HEK293 (cell line): ENCODE data around the gene PAK1.

ENCODE experiments used
- CTCF ChIA-PET: fragments of 350-600 bp; formaldehyde crosslinking; extraction: SDS; loops from one replicate; lab custom pipeline; 2021; ENCODE audit warnings: antibody characterized with exemption; lab: Yijun Ruan, JAX
- POLR2A ChIA-PET: fragments of 300-600 bp; formaldehyde crosslinking; extraction: SDS; loops from one replicate; lab custom pipeline; 2020; ENCODE audit warnings: antibody characterized with exemption, inconsistent platforms; lab: Yijun Ruan, JAX
- H3K27ac ChIP-seq: fragments of 200-500 bp; sonication (Bioruptor generic); 2 replicates; pipeline ENCODE4 v1.5.1; 2014; ENCODE audit warnings: low read depth, low read length, control low read depth, inconsistent platforms; ENCODE audit errors: extremely low read depth
- H3K36me3 ChIP-seq, 2 experiments: fragments of 200-500 bp in 1 of 2; sonication (Bioruptor generic) in 1 of 2; 1 replicate in 1 of 2; 2 replicates in 1 of 2; pipeline ENCODE4 v1.5.1; 2014 to 2017; ENCODE audit warnings: inconsistent platforms in 2 of 2, low read length in 2 of 2; ENCODE audit not compliant: control insufficient read depth in 2 of 2, insufficient read depth in 1 of 2
- H3K4me1 ChIP-seq: fragments of 200-500 bp; sonication (Bioruptor generic); 2 replicates; pipeline ENCODE4 v1.5.1; 2014; ENCODE audit warnings: mild to moderate bottlenecking, low read length, inconsistent platforms; ENCODE audit not compliant: control insufficient read depth, insufficient read depth
- H3K4me3 ChIP-seq: 2 replicates; pipeline ENCODE4 v1.5.1; 2011; ENCODE audit warnings: low read depth, mild to moderate bottlenecking, control low read depth, low read length, moderate library complexity
- H3K9me3 ChIP-seq: fragments of 200-500 bp; sonication (Bioruptor generic); 2 replicates; pipeline ENCODE4 v1.5.1; 2014; ENCODE audit warnings: low read depth, low read length, inconsistent platforms; ENCODE audit not compliant: control insufficient read depth, insufficient read depth
- HIC1 ChIP-seq: fragments of 450-650 bp; formaldehyde crosslinking; IDR thresholded peaks from 2 replicates; pipeline ENCODE4 v1.5.1; 2016; ENCODE audit warnings: missing biosample characterization, missing genetic modification characterization
- HOXA7 ChIP-seq: sonication (generic); formaldehyde crosslinking; IDR thresholded peaks from 2 replicates; pipeline ENCODE4 v1.8.1; 2022; ENCODE audit warnings: missing genetic modification reagents, borderline replicate concordance
- HOXC10 ChIP-seq: sonication (generic); formaldehyde crosslinking; IDR thresholded peaks from 2 replicates; pipeline ENCODE4 v1.8.1; 2023; ENCODE audit warnings: mild to moderate bottlenecking, missing genetic modification reagents
- MEIS1 ChIP-seq: sonication (generic); formaldehyde crosslinking; IDR thresholded peaks from 2 replicates; pipeline ENCODE4 v1.8.1; 2022; ENCODE audit warnings: missing genetic modification reagents, mild to moderate bottlenecking, borderline replicate concordance
- OSR2 ChIP-seq: fragments of 450-650 bp; formaldehyde crosslinking; IDR thresholded peaks from 2 replicates; pipeline ENCODE4 v1.5.1; 2016; ENCODE audit warnings: missing biosample characterization, missing genetic modification characterization
- SCRT1 ChIP-seq: fragments of 450-650 bp; formaldehyde crosslinking; IDR thresholded peaks from 2 replicates; pipeline ENCODE4 v1.5.1; 2016; ENCODE audit warnings: missing biosample characterization, missing genetic modification characterization, borderline replicate concordance
- ZBTB1 ChIP-seq: fragments of 450-650 bp; formaldehyde crosslinking; IDR thresholded peaks from 2 replicates; pipeline ENCODE4 v1.5.1; 2016; ENCODE audit warnings: missing biosample characterization, missing genetic modification characterization
- ZNF140 ChIP-seq: fragments of 450-650 bp; formaldehyde crosslinking; IDR thresholded peaks from 2 replicates; pipeline ENCODE4 v1.5.1; 2016; ENCODE audit warnings: missing biosample characterization, missing genetic modification characterization
- ZNF248 ChIP-seq: fragments of 450-650 bp; formaldehyde crosslinking; IDR thresholded peaks from 2 replicates; pipeline ENCODE4 v1.5.1; 2017; ENCODE audit warnings: missing biosample characterization, missing genetic modification characterization
- ZNF341 ChIP-seq: fragments of 450-650 bp; formaldehyde crosslinking; IDR thresholded peaks from 2 replicates; pipeline ENCODE4; 2016; ENCODE audit warnings: low read depth, missing biosample characterization, missing genetic modification characterization
- ZNF366 ChIP-seq: fragments of 450-650 bp; formaldehyde crosslinking; conservative IDR thresholded peaks from 2 replicates; pipeline ENCODE4 v1.5.1; 2016; ENCODE audit warnings: missing biosample characterization, missing genetic modification characterization
- ZNF398 ChIP-seq: fragments of 450-650 bp; formaldehyde crosslinking; IDR thresholded peaks from 2 replicates; pipeline ENCODE4 v1.5.1; 2017; ENCODE audit warnings: missing biosample characterization, missing genetic modification characterization
- ZNF404 ChIP-seq: fragments of 450-650 bp; formaldehyde crosslinking; IDR thresholded peaks from 2 replicates; pipeline ENCODE4 v1.5.1; 2017; ENCODE audit warnings: missing biosample characterization, missing genetic modification characterization
- ZNF488 ChIP-seq: fragments of 450-650 bp; formaldehyde crosslinking; IDR thresholded peaks from 2 replicates; pipeline ENCODE4 v1.5.1; 2016; ENCODE audit warnings: missing biosample characterization, missing genetic modification characterization
- ZNF510 ChIP-seq: fragments of 450-650 bp; formaldehyde crosslinking; IDR thresholded peaks from 2 replicates; pipeline ENCODE4 v1.5.1; 2018; ENCODE audit warnings: mild to moderate bottlenecking, missing genetic modification characterization, missing biosample characterization; ENCODE audit not compliant: insufficient replicate concordance
- ZNF621 ChIP-seq: fragments of 450-650 bp; formaldehyde crosslinking; IDR thresholded peaks from 2 replicates; pipeline ENCODE4 v1.5.1; 2017; ENCODE audit warnings: missing biosample characterization, missing genetic modification characterization
- ZNF660 ChIP-seq: fragments of 450-650 bp; IDR thresholded peaks from 2 replicates; pipeline ENCODE4 v1.5.1; 2018; ENCODE audit warnings: missing biosample characterization, mild to moderate bottlenecking, missing genetic modification characterization
- ZNF701 ChIP-seq: fragments of 450-650 bp; formaldehyde crosslinking; IDR thresholded peaks from 2 replicates; pipeline ENCODE4 v1.5.1; 2016; ENCODE audit warnings: missing biosample characterization, missing genetic modification characterization
- ZNF776 ChIP-seq: fragments of 450-650 bp; formaldehyde crosslinking; IDR thresholded peaks from 2 replicates; pipeline ENCODE4 v1.5.0; 2017; ENCODE audit warnings: missing biosample characterization, missing genetic modification characterization, borderline replicate concordance
- TF ChIP-seq, protein P1 (sequence below): fragments of 450-650 bp; formaldehyde crosslinking; IDR thresholded peaks from 2 replicates; pipeline ENCODE4 v1.5.1; 2016; ENCODE audit warnings: missing biosample characterization, missing genetic modification characterization
- TF ChIP-seq, protein P2 (sequence below): fragments of 450-650 bp; formaldehyde crosslinking; IDR thresholded peaks from 2 replicates; pipeline ENCODE4 v1.5.1; 2016; ENCODE audit warnings: missing biosample characterization, missing genetic modification characterization
- TF ChIP-seq, protein P3 (sequence below): fragments of 450-650 bp; formaldehyde crosslinking; optimal IDR thresholded peaks from 2 replicates; pipeline ENCODE3; 2016; ENCODE audit warnings: missing biosample characterization, mild to moderate bottlenecking, missing genetic modification characterization

PAK1 gene

DNA sequence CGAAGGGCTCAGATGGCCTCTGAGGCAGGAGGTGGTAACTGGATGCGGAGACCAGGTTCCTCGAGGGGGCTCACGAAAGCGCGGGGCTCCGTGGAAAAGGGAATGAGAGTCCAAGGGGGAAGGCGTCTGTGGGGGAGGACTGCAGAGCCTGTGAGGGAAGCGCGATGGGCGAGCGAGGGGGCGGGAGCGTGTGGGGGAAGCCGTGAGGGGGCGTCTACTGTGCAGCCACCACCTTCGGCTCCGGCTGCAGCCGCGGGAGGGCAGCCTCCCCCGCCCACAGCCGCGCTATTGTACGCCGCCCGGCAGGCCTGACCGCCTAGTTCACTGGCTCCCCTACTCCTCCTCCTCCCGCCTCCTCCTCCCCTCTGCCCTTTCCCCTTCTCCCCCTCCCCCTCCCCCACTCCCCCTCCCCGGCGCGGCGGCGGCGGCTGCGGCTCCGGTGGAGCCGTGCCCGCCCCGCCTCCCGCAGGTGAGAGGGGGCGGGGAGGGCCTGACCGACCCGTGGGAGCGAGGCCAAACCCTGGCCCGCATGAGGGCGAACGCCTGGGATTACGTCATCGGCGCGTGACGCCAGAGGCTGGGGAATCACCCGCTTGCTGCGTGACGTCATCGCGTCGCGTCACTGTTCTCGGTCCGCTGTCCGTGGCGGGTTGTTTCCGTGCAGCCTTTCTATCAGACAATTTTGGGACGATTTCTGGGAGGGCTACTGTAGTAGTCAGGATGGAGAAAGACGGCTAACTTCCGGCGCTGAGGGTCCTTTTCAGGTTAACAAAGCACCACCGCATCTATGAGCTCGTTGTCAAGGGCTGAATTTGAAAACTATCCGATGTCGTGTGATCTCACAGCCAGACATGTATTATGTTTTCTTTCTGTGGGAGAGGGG, at the start of gene PAK1 (continued):
- TF ChIP-seq ZNF341 (tag by site-specific recombination) = peak; percentile 68
- TF ChIP-seq ZNF701 (tag by site-specific recombination) = no peak

DNA sequence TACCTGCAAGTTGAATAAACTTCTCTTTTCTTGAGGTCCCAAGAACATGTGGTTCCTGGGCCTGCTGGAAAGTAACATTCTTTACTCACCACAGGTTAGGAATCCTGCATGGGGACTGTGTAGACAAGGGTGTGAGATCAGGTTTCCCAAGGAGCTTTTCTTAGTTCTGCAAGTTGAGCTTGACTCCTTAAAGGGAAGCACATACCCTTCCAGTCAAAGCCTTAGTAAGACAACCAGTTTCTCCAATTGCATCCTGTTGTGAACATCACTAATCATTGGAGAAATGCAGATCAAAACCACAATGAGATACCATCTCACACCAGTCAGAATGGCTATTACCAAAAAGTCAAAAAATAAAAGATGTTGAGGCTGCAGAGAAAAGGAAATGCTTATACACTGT, 48.3 kb upstream of the PAK1 start:
- H3K9me3 ChIP-seq = no peaks in the 10 kb centered on the region
- CTCF ChIA-PET = interaction anchor here (0.9 kb wide), 1 partner anchor 395 kb away, joined by 3 read pairs; no protein-coding TSS in a partner anchor
- no peak overlapping the region for H3K27ac ChIP-seq
- H3K4me3 ChIP-seq = no peak overlapping the region
- POLR2A ChIA-PET = no interaction called here
- H3K36me3 ChIP-seq = no peaks in the 10 kb centered on the region; a peak in 1 of 3 replicates
- H3K4me1 ChIP-seq = no peaks in the 10 kb centered on the region
- TF ChIP-seq SCRT1 (tag by site-specific recombination) (no peak), ZNF660 (tag by site-specific recombination) (no peak), ZNF140 (tag by site-specific recombination) (no peak), OSR2 (tag by site-specific recombination) (no peak), ZBTB1 (tag by site-specific recombination) (no peak), ZNF776 (tag by site-specific recombination) (no peak), ZNF488 (tag by site-specific recombination) (no peak), HOXA7 (CRISPR knock-in tag) (no peak), ZNF248 (tag by site-specific recombination) (no peak), ZNF366 (no peak), HIC1 (tag by site-specific recombination) (no peak), ZNF404 (no peak), ZNF510 (tag by site-specific recombination) (no peak), ZNF621 (no peak), MEIS1 (CRISPR knock-in tag) (no peak), ZNF398 (tag by site-specific recombination) (no peak), HOXC10 (CRISPR knock-in tag) (no peak)
- TF ChIP-seq, protein P1, sequence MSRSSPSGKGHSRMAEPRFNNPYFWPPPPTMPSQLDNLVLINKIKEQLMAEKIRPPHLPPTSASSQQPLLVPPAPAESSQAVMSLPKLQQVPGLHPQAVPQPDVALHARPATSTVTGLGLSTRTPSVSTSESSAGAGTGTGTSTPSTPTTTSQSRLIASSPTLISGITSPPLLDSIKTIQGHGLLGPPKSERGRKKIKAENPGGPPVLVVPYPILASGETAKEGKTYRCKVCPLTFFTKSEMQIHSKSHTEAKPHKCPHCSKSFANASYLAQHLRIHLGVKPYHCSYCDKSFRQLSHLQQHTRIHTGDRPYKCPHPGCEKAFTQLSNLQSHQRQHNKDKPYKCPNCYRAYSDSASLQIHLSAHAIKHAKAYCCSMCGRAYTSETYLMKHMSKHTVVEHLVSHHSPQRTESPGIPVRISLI (tag by site-specific recombination) = no peak
- TF ChIP-seq, protein P2, sequence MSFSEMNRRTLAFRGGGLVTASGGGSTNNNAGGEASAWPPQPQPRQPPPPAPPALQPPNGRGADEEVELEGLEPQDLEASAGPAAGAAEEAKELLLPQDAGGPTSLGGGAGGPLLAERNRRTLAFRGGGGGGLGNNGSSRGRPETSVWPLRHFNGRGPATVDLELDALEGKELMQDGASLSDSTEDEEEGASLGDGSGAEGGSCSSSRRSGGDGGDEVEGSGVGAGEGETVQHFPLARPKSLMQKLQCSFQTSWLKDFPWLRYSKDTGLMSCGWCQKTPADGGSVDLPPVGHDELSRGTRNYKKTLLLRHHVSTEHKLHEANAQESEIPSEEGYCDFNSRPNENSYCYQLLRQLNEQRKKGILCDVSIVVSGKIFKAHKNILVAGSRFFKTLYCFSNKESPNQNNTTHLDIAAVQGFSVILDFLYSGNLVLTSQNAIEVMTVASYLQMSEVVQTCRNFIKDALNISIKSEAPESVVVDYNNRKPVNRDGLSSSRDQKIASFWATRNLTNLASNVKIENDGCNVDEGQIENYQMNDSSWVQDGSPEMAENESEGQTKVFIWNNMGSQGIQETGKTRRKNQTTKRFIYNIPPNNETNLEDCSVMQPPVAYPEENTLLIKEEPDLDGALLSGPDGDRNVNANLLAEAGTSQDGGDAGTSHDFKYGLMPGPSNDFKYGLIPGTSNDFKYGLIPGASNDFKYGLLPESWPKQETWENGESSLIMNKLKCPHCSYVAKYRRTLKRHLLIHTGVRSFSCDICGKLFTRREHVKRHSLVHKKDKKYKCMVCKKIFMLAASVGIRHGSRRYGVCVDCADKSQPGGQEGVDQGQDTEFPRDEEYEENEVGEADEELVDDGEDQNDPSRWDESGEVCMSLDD (tag by site-specific recombination) = no peak
- TF ChIP-seq, protein P3, sequence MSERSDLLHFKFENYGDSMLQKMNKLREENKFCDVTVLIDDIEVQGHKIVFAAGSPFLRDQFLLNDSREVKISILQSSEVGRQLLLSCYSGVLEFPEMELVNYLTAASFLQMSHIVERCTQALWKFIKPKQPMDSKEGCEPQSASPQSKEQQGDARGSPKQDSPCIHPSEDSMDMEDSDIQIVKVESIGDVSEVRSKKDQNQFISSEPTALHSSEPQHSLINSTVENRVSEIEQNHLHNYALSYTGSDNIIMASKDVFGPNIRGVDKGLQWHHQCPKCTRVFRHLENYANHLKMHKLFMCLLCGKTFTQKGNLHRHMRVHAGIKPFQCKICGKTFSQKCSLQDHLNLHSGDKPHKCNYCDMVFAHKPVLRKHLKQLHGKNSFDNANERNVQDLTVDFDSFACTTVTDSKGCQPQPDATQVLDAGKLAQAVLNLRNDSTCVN (tag by site-specific recombination) = no peak
